GM23338 (cell line): Measurements from ENCODE around the gene KIFC3. TPM values are rescaled to one million over a fixed set of nuclear protein-coding genes. Genes with fewer than 3 reads are reported as not detected.
"Not testable (repeated sequence)": the region's sequence is repeated elsewhere in the genome, so short reads cannot be mapped to it uniquely, and the experiment has no call there.

Experiments
- ATAC-seq: fragments of 200-7000 bp; cut with Tn5 transposase; 3 replicates; pipeline ENCODE4 v1.9.1; 2020
- DNase-seq: peaks from one replicate; pipeline ENCODE4 v3.0.0-alpha.2; 2015; ENCODE audit warnings: low spot score
- H2AFZ ChIP-seq: fragments of 200-600 bp; sonication (generic); 2 replicates; pipeline ENCODE4 v1.8.0; 2016; ENCODE audit warnings: antibody characterized with exemption, mild to moderate bottlenecking, moderate library complexity
- H3F3A ChIP-seq: fragments of 200-600 bp; sonication (generic); replicated peaks from 2 replicates; pipeline ENCODE4 v1.8.0; 2017; ENCODE audit warnings: antibody characterized with exemption, mixed run types, low read depth
- H3K27ac ChIP-seq: fragments of 200-600 bp; sonication (generic); 2 replicates; pipeline ENCODE4 v1.6.1; 2016; ENCODE audit warnings: low read depth
- H3K27me3 ChIP-seq: fragments of 200-600 bp; sonication (generic); 2 replicates; pipeline ENCODE4 v1.8.0; 2016; ENCODE audit warnings: mild to moderate bottlenecking, mixed run types, moderate library complexity; ENCODE audit not compliant: insufficient read depth
- H3K36me3 ChIP-seq: fragments of 200-600 bp; sonication (generic); 2 replicates; pipeline ENCODE4 v1.8.0; 2016; ENCODE audit warnings: mild to moderate bottlenecking; ENCODE audit not compliant: insufficient read depth
- H3K4me1 ChIP-seq: fragments of 200-600 bp; sonication (generic); 2 replicates; pipeline ENCODE4 v1.8.0; 2016; ENCODE audit warnings: mild to moderate bottlenecking, moderate library complexity; ENCODE audit not compliant: insufficient read depth
- H3K4me2 ChIP-seq: fragments of 200-600 bp; sonication (generic); 2 replicates; pipeline ENCODE4 v1.7.1; 2017; ENCODE audit warnings: mixed run types
- H3K4me3 ChIP-seq: fragments of 200-600 bp; sonication (generic); 2 replicates; pipeline ENCODE4 v1.6.1; 2016; ENCODE audit warnings: mixed run types
- H3K79me2 ChIP-seq: fragments of 200-600 bp; sonication (generic); replicated peaks from 2 replicates; pipeline ENCODE4 v1.8.0; 2017; ENCODE audit warnings: mild to moderate bottlenecking; ENCODE audit not compliant: insufficient read depth
- H3K9me2 ChIP-seq: fragments of 200-600 bp; sonication (generic); 2 replicates; pipeline ENCODE4 v1.8.0; 2017; ENCODE audit not compliant: insufficient read depth
- H4K20me1 ChIP-seq: fragments of 200-600 bp; sonication (generic); replicated peaks from 2 replicates; pipeline ENCODE4 v1.8.0; 2017; ENCODE audit warnings: mild to moderate bottlenecking; ENCODE audit not compliant: insufficient read depth
- H3K27ac Mint-ChIP-seq: 2 replicates; pipeline ENCODE4 v1.8.0; 2020; ENCODE audit warnings: inconsistent platforms, mild to moderate bottlenecking, moderate library complexity, mixed read lengths
- H3K27me3 Mint-ChIP-seq: 3 replicates; pipeline ENCODE4 v1.8.0; 2022; ENCODE audit warnings: low read depth, mild to moderate bottlenecking, moderate library complexity, mixed read lengths, inconsistent platforms; ENCODE audit not compliant: insufficient read depth, poor library complexity
- H3K36me3 Mint-ChIP-seq: 3 replicates; pipeline ENCODE4 v1.8.0; 2021; ENCODE audit warnings: low read depth, mild to moderate bottlenecking, inconsistent platforms, moderate library complexity, mixed read lengths
- H3K4me1 Mint-ChIP-seq: 3 replicates; pipeline ENCODE4 v1.8.0; 2020; ENCODE audit warnings: mild to moderate bottlenecking, inconsistent platforms, mixed read lengths
- H3K4me3 Mint-ChIP-seq: 3 replicates; pipeline ENCODE4 v1.8.0; 2021; ENCODE audit warnings: moderate library complexity, mild to moderate bottlenecking, inconsistent platforms, mixed read lengths
- H3K9me3 Mint-ChIP-seq: 3 replicates; pipeline ENCODE4 v1.8.0; 2020; ENCODE audit warnings: moderate library complexity, mild to moderate bottlenecking, inconsistent platforms, mixed read lengths
- CTCF ChIP-seq, 2 experiments: fragments of 200-600 bp in 1 of 2; sonication (generic) in 1 of 2; conservative IDR thresholded peaks; 2 replicates each; pipeline versions ENCODE4 v1.5.1 to v1.6.1; 2016 to 2017; ENCODE audit warnings: antibody characterized with exemption in 2 of 2, low read depth in 2 of 2, mild to moderate bottlenecking in 2 of 2, moderate library complexity in 1 of 2
- EZH2 ChIP-seq: fragments of 200-600 bp; sonication (generic); IDR thresholded peaks from one replicate; pipeline ENCODE4 v1.8.0; 2017; ENCODE audit warnings: antibody characterized with exemption, mild to moderate bottlenecking, low read depth; ENCODE audit not compliant: unreplicated experiment
- EZH2phosphoT487 ChIP-seq: fragments of 200-600 bp; sonication (generic); IDR thresholded peaks from one replicate; pipeline ENCODE4 v1.8.1; 2018; ENCODE audit warnings: antibody characterized with exemption; ENCODE audit not compliant: unreplicated experiment
- NANOG ChIP-seq: IDR thresholded peaks from 2 replicates; pipeline ENCODE4 v1.6.1; 2016; ENCODE audit warnings: antibody characterized with exemption, borderline replicate concordance
- REST ChIP-seq: IDR thresholded peaks from one replicate; pipeline ENCODE4 v1.6.1; 2018; ENCODE audit warnings: antibody characterized with exemption; ENCODE audit not compliant: unreplicated experiment
- ZNF114 ChIP-seq: fragments of 250-450 bp; sonication (Bioruptor Pico); IDR thresholded peaks from 2 replicates; pipeline ENCODE4 v1.5.0; 2020; ENCODE audit warnings: mild to moderate bottlenecking, moderate library complexity
- ZNF462 ChIP-seq: fragments of 250-450 bp; sonication (Bioruptor Pico); IDR thresholded peaks from 2 replicates; pipeline ENCODE4 v1.5.0; 2020; ENCODE audit warnings: mild to moderate bottlenecking, moderate library complexity
- polyA plus RNA-seq: library from polyadenylated mRNA; unstranded; fragments of >200 nt; fragmentation: Nextera tagmentation; extraction: Ambion mirVana; gene quantifications from 2 replicates; pipeline ENCODE4 v1.2.1, GENCODE V29; 2016
- total RNA-seq: library from RNA; depleted of rRNA; stranded (reverse); fragments of >200 nt; shearing (Covaris generic); gene quantifications from 2 replicates; pipeline ENCODE4 v1.2.3, GENCODE V29; 2014

The KIFC3 gene
- total and polyA plus RNA-seq, 2 experiments from 2014 or later, result 4.4 to 12.5 TPM

GRCh38 chr16:57837305-57838125 lies 35.2 kb upstream of the KIFC3 start (continued):
- TF ChIP-seq ZNF462 (CRISPR knock-in tag), result no peak
- TF ChIP-seq EZH2phosphoT487, result no peak
- no peak for TF ChIP-seq NANOG
- TF ChIP-seq CTCF (conservative IDR thresholded peaks at IDR 0.05; ENCODE audit: low read depth in 2 of 2), result no peak
- TF ChIP-seq REST, result no peak
- TF ChIP-seq EZH2, result no peak
- TF ChIP-seq ZNF114 (CRISPR knock-in tag), result no peak

- H3K4me1 ChIP-seq, result peaks cover 20% of the 10 kb centered on the region
- not testable (repeated sequence) for H3K36me3 ChIP-seq, H3K79me2 ChIP-seq, H2AFZ ChIP-seq, H3K4me2 ChIP-seq, H3K27ac ChIP-seq, DNase-seq, H3K4me3 ChIP-seq, H4K20me1 ChIP-seq, H3K4me3 Mint-ChIP-seq, H3K9me2 ChIP-seq, H3K36me3 Mint-ChIP-seq, ATAC-seq, H3K27me3 ChIP-seq, H3K9me3 Mint-ChIP-seq, H3F3A ChIP-seq
- Mint-ChIP-seq H3K4me1 (peaks cover 25% of the 10 kb centered on the region), H3K27me3 (peaks cover 12% of the 10 kb centered on the region), H3K27ac (peak overlapping the region; percentile 28; the same call in 1 of the 2 replicates)
Observed at GRCh38 chr16:57835439-57835838, 33.1 kb upstream of the KIFC3 start.
